Effector CD8-positive, alpha-beta T cell (primary cell): Measurements from ENCODE around the gene IFI27.
A peak's percentile ranks its signal among the peaks of the same experiment; 100 is the strongest.
"Not testable (repeated sequence)": the region's sequence is repeated elsewhere in the genome, so short reads cannot be mapped to it uniquely, and the experiment has no call there.

Experiments
- DNase-seq: peaks from one replicate; lab custom pipeline; 2025; lab: John Stamatoyannopoulos, UW
- total RNA-seq, 4 experiments: gene quantifications; one replicate each; lab custom pipeline; 2026; lab: John Stamatoyannopoulos, UW

IFI27 gene
- total RNA-seq: 0 to 1.5 (median 0.58) reads per million in 4 experiments

DNA sequence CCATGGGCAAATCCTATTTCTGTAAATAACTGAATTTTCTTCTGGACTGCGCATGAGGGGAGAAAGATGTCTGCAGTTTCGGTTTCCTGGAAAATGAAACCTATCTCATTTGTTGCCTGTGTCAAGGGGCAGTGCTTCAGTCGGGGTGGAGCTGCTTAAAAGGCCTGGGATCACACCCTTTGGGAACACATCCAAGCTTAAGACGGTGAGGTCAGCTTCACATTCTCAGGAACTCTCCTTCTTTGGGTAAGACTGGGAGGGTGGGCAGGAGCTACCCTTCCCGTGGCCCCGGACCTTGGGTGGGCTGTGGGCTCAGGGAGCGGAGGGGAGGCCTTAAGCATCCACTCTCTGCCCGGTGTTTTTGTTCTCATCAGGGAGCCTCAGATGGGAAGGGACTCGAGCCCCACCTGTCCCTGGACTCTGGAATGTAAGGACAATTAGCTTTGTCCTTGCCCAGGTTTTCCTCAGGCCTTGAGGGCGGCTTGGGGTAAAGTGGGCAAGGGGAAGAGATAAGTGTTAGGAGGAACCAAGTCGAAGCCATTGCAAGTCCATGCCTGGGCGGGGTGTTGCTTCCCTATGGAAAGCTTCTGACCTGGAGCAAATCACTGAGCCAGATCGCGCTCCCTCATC lies at the start of gene IFI27:
Gene IFI27 (plus strand): TSS at position 185 of the 630 bp plus-strand sequence.
- DNase-seq: no peak

DNA sequence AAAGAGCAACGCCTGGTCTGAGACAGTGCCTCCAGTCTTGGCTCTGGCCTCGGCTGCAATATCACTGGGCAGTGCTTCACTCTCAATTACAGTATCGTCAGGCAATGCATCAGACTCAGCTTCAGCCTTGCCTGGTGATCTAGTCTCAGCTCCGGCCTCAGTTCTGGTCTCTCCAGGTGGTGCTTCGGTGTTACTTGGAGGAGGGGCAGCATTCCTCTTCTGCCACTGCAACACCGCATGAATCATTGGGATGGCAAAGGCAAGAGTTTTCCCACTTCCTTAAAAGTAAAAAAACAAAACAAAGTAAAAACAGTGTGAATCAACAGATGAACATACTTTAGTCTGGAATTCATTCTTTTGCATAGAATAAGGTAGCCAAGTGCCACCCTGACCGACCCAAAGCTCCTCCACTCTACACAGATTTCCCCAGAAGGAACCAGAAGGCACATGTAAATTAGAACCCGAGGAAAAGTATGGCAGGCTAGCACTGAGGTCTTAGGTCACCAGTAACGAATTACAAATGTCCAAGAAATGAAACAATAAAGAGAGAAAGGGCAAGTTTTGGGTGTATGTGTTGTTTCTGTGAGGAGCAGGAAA lies 48.1 kb upstream of the IFI27 start:
- no peak for DNase-seq

DNA sequence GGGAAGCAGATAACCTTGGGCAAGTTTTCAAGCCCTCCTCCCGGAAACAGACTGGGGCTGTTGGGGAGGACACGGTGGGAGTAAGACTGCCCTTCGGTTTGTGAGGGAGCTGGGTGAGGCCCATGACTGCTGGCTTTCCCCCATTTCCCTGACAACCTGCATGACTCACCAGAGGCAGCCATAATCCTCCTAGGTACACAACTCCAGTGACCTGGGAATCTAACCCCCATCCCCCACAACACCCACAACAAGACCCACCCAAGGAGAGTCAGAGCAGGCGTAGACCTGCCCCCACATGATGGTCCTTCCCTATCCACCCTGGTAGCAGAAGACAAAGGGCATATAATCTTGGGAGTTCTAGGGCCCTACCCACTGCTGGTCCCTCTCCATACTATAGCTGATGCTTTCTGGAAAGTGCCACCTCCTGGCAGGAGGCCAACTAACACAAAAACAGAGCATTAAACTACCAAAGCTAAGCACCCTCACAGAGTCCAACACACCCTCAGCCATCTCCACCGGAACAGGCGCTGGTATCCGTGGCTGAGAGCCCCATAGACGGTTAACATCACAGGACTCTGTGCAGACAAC lies 44.4 kb upstream of the IFI27 start:
- DNase-seq: no peak

- not testable (repeated sequence) for DNase-seq
Observed at GRCh38 chr14:94072076-94072475, 38.5 kb upstream of the IFI27 start.

GRCh38 chr14:94074534-94074933 lies 36.0 kb upstream of the IFI27 start:
- no peak for DNase-seq

GRCh38 chr14:94075008-94075407 lies 35.5 kb upstream of the IFI27 start:
- no peak for DNase-seq

- no peak for DNase-seq
Observed at GRCh38 chr14:94077111-94077821, 33.3 kb upstream of the IFI27 start.

DNA sequence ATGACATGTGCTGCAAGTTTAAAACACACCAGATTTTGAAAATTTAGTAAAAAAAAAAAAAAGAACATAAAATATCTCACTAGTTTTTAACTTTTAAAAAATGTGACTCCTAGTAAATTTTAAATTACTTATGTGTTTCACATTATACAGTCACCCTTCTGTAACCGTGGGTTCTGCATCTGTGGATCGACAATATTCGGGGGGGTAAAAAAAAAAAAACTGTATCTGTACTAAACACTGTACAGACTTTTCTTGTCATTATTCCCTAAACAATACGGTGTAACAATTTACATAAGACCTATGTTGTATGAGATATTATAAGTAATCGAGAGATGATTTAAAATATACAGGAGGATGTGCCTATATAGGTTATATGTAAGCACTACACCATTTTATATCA lies 32.7 kb upstream of the IFI27 start:
- no peak for DNase-seq

DNA sequence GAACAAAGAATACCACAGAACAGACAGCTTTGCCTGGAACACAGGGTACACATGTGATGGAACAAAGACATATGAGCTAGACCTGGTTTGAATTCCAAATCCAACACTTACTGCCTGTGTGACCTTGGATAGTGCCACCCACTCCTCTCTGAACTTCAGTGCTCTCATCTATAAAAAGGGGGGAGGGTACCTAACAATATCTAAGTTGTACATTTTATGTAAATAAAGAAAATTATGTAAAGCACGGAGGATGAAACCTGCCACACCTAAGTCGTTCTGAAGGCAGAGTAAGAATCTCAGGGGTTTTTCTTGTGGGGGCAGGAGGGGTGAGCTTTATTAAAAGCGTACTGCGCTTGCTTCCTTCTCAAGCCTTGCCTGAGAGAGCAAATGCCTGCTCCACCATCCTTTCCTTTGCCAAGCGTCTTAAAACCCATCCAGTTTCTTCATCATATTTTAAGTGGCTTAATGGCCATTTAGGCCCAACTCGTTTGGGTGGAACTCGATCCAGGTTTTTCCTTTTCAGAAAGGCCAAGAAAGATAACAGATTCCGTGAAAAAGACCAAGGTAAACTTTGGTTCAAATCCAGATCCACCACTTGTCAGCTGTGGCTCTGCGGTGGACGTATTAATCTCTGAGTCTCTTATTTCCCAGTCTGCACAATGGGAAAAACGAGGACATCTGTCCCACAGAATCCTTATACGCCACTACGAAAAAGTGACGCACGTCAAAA lies 30.5 kb upstream of the IFI27 start:
- DNase-seq: no peak

DNA sequence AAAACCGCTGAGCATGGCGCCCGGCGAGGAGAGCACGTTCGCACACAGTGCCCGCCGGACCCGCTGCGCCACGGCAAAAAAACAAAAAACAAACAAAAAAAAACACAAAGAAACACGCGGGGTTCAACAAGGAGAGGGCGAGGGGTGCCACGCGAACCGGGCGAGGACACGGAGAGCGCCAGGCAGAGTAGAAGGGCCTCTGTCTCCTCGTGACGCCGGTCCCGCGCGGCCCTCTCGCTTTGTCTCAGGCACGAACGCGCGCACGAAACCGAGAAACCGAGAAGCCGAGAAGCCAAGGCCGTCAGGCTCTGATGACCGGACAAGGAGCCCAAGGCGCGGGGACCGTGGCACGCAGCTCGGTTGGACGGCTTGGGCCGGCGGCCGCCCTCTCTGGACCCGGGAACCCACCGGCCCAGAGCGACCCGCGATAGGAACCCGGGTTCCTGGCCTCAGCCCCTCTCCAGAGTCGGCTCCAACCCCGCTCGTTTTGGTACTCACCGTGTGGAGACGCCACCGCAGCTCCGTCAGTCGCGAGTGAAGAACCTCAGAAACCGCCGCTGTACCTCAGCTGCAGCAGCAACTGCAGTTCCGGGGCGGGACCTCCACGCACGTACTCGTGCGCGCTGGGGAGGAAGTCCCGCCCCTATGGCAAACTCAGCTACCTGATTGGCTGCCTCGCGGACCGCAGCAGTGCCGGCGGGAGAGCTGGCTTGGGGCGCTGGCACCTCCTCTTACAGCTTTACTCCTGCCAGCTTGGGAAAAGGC lies 29.7 kb upstream of the IFI27 start, which contains the start of the genes DDX24 and IFI27L1:
Gene DDX24 (minus strand): TSS at position 582 of the 765 bp plus-strand sequence. CDS start 1,460 bp downstream, outside the sequence.
Gene IFI27L1 (plus strand): TSS at position 690 of the 765 bp plus-strand sequence. CDS start 15,628 bp downstream, outside the sequence.
- peak; percentile 91 for DNase-seq

DNA sequence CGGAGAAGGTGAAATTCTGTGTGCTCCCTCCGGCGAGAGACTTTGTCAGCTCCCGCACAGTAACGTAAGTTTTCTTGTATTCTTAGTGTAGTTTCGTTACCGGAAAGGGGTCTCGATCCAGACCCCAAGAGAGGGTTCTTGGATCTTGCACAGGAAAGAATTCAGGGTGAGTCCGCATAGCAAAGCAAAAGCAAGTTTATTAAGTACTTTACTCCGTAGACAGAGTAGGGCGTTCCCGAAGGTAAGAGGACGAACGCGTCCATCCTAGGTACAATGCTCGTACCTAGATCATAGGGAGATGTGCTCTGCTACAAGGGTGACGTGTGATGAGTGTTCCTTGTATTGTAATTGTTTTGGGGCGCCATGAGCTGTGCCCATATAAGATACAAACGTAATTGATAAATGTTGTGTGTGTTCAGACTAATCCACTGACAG lies 29.1 kb upstream of the IFI27 start:
- DNase-seq: no peak

GRCh38 chr14:94087891-94088290 lies 22.6 kb upstream of the IFI27 start:
- no peak for DNase-seq

DNA sequence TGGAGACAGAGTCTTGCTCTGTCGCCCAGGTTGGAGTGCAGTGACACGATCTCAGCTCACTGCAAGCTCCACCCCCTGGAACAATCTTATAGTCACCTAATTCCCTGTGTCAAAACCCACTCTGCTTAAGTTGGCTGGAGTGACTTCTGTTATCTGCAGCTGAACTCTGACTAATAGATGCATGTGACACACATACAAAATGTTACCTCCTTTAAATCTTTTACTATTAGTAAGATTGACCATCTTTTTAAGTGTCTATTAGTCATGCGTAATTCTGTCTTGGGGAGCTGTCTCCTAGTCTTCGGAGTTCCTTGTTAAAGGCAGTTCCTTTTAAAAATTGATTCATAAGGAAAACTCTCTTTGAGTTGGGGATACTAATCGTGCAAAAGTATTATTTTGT lies 22.0 kb upstream of the IFI27 start:
- no peak for DNase-seq

GRCh38 chr14:94089479-94089878 lies 21.1 kb upstream of the IFI27 start:
- DNase-seq: no peak

DNA sequence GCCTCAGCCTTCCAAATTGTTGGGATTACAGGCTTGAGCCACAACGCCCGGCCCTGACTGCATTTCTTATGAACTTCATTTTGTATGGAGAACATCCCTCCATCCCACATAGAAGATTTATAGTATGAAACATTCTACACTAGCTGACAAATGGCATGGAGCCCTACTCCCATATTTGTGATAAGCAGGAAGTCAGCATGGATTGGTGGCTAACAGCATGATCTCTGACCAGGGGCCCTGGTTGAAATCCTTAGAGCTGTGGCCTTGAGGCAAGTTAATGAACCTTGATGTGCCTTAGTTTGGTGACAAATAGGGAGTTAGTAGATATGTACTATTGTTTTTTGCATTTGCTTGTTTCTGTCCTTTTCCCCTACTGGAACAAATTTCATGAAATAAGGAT lies 17.1 kb upstream of the IFI27 start:
- DNase-seq: no peak

- DNase-seq: no peak
Observed at GRCh38 chr14:94097091-94097490, 13.4 kb upstream of the IFI27 start.

DNA sequence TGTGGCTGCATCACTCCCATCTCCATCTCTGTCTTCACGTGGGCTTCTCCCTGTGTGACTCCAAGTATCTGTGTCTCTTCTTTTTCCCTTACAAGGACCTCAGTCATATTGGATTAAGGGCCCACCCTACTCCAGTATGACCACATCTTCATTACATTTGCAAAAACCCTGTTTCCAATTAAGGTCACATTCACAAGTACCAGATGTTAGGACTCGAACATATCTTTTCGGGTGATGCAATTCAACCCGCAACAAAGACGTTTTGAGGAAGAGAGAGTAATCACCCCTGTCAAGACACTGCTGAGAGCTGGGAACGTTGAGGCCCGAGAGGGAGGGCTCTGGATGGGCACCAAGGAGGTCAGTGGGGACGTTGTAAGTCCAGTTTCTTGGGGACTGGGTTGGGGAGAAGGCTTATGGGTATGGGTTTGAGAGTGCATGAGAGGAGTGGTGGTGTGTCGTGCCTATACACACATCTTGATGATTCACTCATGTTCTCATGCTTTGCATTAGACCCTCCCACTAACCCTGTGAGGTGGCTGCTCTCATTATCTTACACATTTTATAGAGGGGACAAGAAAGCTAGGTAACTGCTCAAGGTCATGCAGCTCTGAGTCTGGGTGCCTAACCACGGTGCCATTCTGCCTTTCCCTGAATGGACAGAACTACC lies 12.1 kb upstream of the IFI27 start:
- DNase-seq: no peak

GRCh38 chr14:94099006-94099405 lies 11.5 kb upstream of the IFI27 start:
- no peak for DNase-seq

GRCh38 chr14:94100847-94101246 lies 9.7 kb upstream of the IFI27 start:
- no peak for DNase-seq

DNA sequence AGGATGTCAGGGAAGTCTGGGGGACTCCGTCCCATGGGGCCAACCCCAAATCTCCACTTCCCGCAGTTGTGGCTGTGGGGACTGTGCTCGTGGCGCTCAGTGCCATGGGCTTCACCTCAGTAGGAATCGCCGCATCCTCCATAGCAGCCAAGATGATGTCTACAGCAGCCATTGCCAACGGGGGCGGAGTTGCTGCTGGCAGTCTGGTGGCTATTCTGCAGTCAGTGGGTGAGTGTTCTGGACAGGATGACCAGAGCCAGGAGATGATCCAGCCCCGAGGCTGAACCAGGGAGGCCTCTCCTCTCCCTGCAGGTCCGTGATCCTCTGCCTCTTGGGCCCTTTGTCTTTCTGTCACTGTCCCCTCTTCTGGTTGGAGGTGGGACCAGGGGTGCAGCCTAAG lies 8.8 kb upstream of the IFI27 start:
- no peak for DNase-seq
